Fibroblast of skin of right quadriceps (primary cell): ENCODE data around the gene PTPRS.

Experiments used
- DNase-seq: peaks from one replicate; pipeline ENCODE4 v3.0.0-alpha.2; 2013

Gene PTPRS

GRCh38 chr19:5354403-5354802 is 13.8 kb upstream of the PTPRS start:
- DNase-seq = no peak

DNA sequence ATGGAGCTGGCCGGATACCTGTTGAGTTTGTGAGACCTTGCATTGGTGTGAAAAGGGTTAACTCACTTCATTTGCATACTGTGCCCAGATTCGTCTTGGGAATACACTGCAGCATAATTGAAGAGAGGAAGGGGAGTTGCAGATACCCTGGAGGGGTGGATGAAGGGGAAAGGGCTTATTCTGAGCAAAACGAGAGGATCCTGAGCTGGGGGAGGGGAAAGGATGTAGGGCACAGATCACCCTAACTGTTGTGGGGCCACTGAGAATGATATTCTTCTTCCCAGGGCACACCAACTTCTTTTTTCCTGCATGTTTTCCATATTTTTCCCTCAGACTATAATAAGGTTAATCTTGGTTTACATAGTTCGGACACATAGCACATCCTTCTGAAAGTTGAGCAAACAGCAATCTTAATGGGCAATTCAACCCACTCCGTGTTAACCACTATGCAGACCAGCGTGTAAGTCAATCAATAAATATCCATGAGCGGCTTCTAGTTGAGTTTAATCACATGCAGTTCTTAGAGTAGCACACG is 11.7 kb upstream of the PTPRS start:
- no peak for DNase-seq

- DNase-seq = no peak
These were observed 11.2 kb upstream of the PTPRS start for GRCh38 chr19:5351731-5352228.

DNA sequence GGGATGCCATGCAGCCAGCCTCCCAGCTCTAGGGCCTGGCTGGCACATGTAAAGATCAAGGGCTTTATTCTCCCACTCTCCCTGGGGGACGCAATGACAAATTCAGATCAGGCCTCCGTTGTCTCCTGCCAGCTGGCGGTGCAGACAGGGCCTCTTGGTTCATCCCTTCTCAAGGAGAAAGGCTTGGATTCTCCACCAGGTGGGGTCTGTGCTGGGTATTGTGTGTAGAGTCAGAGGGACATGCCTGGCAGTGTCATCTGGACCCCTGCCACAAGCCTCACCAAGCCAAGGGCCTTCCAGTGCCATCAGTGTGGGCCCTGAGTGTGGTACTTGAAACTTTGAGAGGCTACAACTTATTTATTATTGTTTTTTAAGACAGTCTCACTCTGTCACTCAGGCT is 8.4 kb upstream of the PTPRS start:
- no peak for DNase-seq

DNA sequence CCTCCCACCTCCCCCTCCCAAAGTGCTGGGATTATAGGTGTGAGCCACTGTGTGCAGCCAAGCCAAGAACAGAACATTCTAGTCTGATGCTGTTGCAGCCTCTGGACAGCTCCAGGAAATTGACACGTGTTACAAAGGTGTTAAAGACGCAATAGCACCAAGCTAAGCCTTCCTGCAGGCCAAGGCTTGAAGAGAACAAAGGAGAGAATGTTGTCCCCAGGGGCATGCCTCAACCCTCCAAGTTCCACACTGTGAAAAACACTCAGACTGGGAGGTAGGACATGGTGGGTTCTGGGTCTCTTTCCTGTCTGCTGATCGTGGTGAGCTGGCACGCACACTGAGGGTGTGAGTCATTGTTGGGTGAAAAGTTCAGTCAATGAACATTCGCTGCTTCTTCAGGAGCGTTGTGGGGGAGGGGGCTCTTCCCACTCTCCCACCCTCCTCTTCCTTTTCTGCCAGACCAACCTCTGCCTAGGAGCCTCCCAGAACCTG is 5.3 kb upstream of the PTPRS start:
- peak; percentile 81 for DNase-seq

GRCh38 chr19:5343848-5344247 is 3.2 kb upstream of the PTPRS start:
- DNase-seq = peak; percentile 47

DNA sequence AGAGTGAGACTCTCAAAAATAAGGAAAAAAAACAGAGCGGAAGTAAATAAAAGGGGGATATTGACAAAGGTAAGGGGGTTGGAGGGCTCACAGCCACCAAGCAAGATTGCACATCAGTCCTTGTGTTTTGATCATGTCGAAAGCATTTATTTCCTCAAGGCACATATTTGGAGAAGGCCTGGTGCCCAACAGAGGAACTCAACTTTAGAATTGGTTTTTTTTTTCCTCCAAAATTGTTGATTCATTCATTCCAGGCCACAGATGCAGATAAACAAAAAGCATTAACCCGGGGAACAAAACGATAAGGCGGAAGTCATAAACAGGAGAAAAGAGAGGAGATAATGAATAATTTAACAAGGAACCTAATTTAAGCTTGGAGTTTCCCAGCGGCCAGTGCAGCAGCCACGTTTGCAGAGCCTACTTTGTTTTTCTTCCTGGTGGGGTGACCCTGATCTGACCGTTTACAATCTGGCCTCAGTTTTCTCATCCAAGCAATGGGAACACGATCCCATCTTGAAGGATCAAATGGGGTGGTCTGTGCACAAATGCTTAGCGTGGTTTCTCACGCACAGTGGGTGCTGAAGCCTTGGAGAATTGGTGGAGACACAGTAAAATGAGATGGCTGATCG is 2.1 kb upstream of the PTPRS start:
- no peak for DNase-seq

DNA sequence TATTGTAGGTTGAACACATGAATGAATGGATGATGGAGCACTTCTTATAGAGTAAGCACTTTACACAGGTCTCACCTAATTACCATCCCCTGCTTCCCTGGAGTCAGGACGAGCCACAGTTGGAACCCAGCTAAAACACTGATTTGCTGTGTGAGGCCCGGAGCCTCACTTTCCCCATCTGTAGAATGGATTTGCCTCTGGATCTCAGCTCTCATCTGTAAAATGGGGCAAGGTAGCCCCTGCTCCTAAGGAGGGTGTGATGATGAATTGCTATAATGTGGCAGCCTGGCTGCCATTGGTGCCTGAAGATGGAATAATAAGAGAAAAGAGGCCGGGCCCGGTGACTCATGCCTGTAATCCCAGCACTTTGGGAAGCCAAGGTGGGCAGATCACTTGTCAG is 1.4 kb upstream of the PTPRS start:
- DNase-seq = no peak

GRCh38 chr19:5341448-5341820 is 822 bp upstream of the PTPRS start:
- DNase-seq = no peak

GRCh38 chr19:5339950-5340636 is 519 bp downstream of the PTPRS start:
- peak; percentile 31 for DNase-seq

- DNase-seq = no peak
These were observed 1.2 kb downstream of the PTPRS start for GRCh38 chr19:5339198-5339949.

GRCh38 chr19:5338656-5339197 is 1.9 kb downstream of the PTPRS start:
- no peak for DNase-seq

DNA sequence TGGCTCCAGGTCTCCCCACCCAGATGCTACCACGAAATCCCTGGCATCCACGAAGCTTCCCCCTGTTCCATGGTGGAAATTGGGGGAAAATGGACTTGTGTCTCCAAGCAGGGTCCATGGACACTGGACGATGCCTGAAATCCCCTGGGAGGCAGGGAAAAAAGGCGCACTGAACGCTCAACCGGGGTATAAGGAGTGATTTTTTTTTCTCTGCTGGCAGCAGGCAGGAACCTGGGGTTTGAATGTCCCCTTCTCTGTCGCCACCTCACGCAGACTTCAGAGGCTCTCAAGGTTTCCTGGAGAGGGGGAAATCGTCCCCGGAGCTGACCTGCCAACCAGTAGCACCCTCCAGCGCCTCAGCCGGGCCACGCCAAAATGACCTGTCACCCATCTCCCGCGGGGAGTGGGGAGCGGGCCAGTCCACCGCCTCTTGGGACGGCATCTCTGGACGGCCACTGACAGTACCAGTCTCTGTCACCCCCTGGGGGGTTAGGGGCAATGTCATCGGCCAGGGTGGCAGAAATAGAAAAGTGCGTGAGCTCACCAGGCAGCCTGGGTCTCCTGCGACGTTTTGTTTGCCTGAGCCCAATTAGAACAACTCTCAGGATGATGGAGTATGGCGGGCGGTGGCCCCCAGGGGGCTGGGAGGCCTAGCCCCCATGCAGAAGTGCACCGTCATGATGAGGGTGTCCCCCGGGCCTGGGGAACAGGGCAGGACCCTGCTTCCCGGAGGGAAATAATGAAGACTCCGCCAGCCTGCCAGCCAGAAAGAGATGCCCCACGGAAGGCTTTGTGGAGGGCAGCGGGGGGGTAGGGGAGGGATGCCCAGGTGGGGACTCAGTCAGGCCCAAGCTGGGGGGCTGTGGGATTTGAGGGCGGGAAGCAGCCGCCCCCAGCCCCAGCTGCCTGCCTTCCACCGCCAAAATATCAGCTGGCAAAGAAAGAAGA is 2.6 kb downstream of the PTPRS start:
- DNase-seq = no peak

DNA sequence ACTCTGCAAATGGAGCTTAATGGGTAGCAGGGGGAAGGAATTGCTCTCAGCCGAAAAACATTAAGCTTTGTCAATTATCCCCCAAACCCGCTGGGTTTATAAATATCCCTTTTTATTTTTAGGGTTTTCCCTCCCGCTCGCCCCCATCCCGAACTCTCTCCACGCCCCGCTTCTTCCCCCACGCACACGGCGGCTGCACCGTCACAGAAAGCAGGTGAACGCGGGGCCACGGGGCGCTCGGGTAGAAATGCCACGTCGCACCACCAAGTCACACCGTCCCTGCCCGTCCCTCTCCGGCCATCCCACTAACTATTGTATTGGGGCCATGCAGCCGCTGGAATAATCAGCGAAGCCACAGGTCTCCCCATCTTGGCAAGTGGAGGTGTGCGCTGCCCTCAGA is 3.5 kb downstream of the PTPRS start:
- DNase-seq = no peak

- no peak for DNase-seq
These were observed 4.2 kb downstream of the PTPRS start for GRCh38 chr19:5336195-5336965.

- DNase-seq = no peak
These were observed 5.0 kb downstream of the PTPRS start for GRCh38 chr19:5335593-5335992.

GRCh38 chr19:5334824-5335500 is 5.7 kb downstream of the PTPRS start:
- no peak for DNase-seq

DNA sequence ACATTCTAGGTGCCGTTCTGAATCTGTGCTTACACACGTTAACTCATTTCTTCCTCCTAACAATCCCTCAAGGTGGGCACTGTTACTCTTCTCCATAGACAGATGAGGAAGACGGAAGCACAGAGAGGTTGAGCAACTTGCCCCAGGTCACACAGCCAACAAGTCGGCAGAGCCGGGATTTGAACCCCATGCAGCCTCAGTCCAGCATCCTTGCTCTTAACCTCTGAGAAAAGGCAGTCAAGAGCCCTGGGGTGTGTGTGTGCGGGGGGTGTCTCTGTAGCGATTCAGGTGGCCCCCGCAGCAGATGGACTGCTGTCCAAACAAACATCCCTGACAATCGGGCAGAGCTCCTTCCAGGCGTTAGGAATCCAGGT is 6.3 kb downstream of the PTPRS start:
- no peak for DNase-seq

DNA sequence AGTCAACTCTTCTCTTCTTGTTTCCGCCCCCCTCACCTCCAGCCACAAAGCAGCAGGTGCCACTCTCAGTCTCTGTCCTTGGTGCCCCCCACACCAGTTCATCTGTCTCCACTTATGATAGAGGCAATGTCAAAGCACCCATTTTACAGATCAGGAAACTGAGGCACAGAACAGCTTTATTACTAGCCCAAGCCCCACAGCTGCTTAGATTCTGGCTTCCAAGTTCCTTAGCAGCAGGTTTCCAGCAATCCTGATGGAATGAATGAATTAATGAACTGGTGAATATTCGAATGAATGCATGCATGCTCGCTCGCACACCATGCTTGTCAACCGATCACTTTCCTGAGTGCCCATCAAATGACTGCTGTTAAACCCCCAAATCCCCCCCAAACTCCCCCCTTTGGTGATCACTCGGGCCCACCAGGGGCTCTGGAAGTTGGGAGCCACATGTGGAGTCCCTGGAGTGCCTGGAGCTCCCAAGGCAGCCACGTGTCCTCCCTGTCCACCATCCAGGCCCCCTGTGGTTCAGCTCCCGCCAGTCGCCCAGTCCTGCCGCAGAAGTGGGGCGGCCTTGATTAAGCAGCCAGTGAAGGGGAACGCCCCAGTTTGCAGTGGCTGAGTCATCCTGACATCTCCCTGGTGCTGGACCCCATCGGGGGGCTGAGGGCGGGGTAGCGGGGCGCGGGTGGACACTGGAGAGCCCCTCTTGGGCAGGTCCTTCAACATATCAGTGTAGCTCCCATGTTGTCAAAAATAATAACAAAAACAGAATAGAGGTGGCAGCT is 6.8 kb downstream of the PTPRS start:
- DNase-seq = no peak

DNA sequence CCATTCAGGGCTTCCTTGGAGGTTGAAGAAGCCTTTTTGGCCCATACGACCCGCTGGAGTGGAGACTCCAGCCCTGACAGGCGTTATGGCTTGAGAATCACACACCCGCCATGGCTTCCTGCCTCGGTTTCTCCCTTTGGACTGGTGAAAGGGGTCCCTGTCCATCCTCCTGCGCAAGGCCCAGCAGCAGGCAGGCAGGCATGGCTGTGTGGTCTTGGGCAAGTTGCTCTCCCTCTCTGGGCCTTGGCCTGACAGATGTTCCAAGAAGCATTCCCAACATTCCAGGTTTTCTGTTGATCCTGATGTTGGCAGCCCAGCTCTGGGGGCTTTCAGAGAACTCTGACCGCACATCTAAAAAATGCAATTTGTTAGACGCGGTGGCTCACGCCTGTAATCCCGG is 8.1 kb downstream of the PTPRS start:
- no peak for DNase-seq
